K562 (cell line): ENCODE results near the gene ATP6V0A1. TPM values are rescaled to one million over a fixed set of nuclear protein-coding genes. Genes with fewer than 3 reads are reported as not detected.
A peak's percentile ranks its signal among the peaks of the same experiment; 100 is the strongest.

Experiments used
- ATAC-seq: fragments of 200-7000 bp; cut with Tn5 transposase; 3 replicates; pipeline ENCODE4 v1.9.1; 2020; ENCODE audit warnings: moderate library complexity
- BruUV-seq: library from RNA; stranded (reverse); fragments of 400-500 nt; replicated peaks from 2 replicates; lab custom pipeline; 2021; lab: Mats Ljungman, UMichigan
- CTCF ChIA-PET: fragments of 300-600 bp; formaldehyde crosslinking; extraction: SDS; loops from one replicate; lab custom pipeline; 2021; ENCODE audit warnings: low intra/inter-chr PET ratio; lab: Yijun Ruan, JAX
- POLR2A ChIA-PET: fragments of 300-600, 350-650 bp; sonication (Branson Sonifier 250); formaldehyde crosslinking; extraction: SDS; loops from one replicate; lab custom pipeline; 2021; ENCODE audit warnings: antibody characterized with exemption, inconsistent platforms; lab: Yijun Ruan, JAX
- DNase-seq, 4 experiments: peaks; one replicate each; pipeline versions ENCODE4 v3.0.0 to v3.0.0-alpha.2; 2011 to 2018; ENCODE audit warnings: low spot score in 3 of 4, mixed read lengths in 3 of 4; ENCODE audit errors: extremely low read depth in 1 of 4
- FAIRE-seq: peaks from 2 replicates; lab custom pipeline; 2011; peaks lifted over from hg19 to GRCh38; lab: Jason Lieb, UNC
- H2AFZ ChIP-seq: 2 replicates; pipeline ENCODE4 v1.6.0; 2011; ENCODE audit warnings: low read depth, low read length, control low read depth, inconsistent platforms
- H3K27ac ChIP-seq: fragments of 200-600 bp; 3 replicates; pipeline ENCODE4 v1.8.0; 2011; ENCODE audit warnings: low read depth, mild to moderate bottlenecking, control low read depth, inconsistent platforms, low read length, moderate library complexity, mixed read lengths; ENCODE audit errors: extremely low read depth
- H3K27me3 ChIP-seq, 2 experiments: fragments of 300-600 bp in 1 of 2; 2 replicates in 1 of 2; 3 replicates in 1 of 2; pipeline versions ENCODE4 v1.6.0 to v1.8.0; 2011; ENCODE audit warnings: inconsistent platforms in 2 of 2, low read length in 2 of 2, mild to moderate bottlenecking in 1 of 2, mixed read lengths in 1 of 2, moderate library complexity in 1 of 2; ENCODE audit not compliant: control insufficient read depth in 2 of 2, insufficient read depth in 2 of 2
- H3K36me3 ChIP-seq: fragments of 300-600 bp; 3 replicates; pipeline ENCODE4 v1.8.0; 2011; ENCODE audit warnings: mild to moderate bottlenecking, low read length, inconsistent platforms; ENCODE audit not compliant: control insufficient read depth, insufficient read depth
- H3K4me1 ChIP-seq, 2 experiments: fragments of 200-600 bp in 1 of 2; replicated peaks in 1 of 2; 2 replicates in 1 of 2; 3 replicates in 1 of 2; pipeline versions ENCODE4 v1.5.1 to v1.8.0; 2011; ENCODE audit warnings: inconsistent platforms in 2 of 2, low read length in 2 of 2, mild to moderate bottlenecking in 1 of 2, mixed read lengths in 1 of 2, moderate library complexity in 1 of 2; ENCODE audit not compliant: control insufficient read depth in 2 of 2, insufficient read depth in 2 of 2
- H3K4me2 ChIP-seq: 2 replicates; pipeline ENCODE4 v1.6.1; 2011; ENCODE audit warnings: low read length, control low read depth, inconsistent platforms, mixed read lengths; ENCODE audit not compliant: insufficient read depth
- H3K4me3 ChIP-seq: fragments of 200-600 bp; sonication (generic), shearing (Covaris generic); 2 replicates; pipeline ENCODE4 v1.5.1; 2016; ENCODE audit warnings: control low read depth, inconsistent platforms
- H3K79me2 ChIP-seq: fragments of 200-600 bp; 3 replicates; pipeline ENCODE4 v1.8.0; 2011; ENCODE audit warnings: low read length, inconsistent platforms; ENCODE audit not compliant: control insufficient read depth, insufficient read depth
- H3K9ac ChIP-seq, 2 experiments: 2 replicates each; pipeline versions ENCODE4 v1.6.0 to v1.6.1; 2011; ENCODE audit warnings: low read depth in 2 of 2, low read length in 2 of 2, control low read depth in 1 of 2, inconsistent platforms in 1 of 2, mild to moderate bottlenecking in 1 of 2, mixed read lengths in 1 of 2; ENCODE audit not compliant: insufficient read depth in 1 of 2
- H3K9me1 ChIP-seq: one replicate; pipeline ENCODE4 v1.6.0; 2011; ENCODE audit warnings: inconsistent platforms, mild to moderate bottlenecking, low read length, moderate library complexity; ENCODE audit not compliant: control insufficient read depth, insufficient read depth
- H3K9me3 ChIP-seq: replicated peaks from 2 replicates; pipeline ENCODE4 v1.5.1; 2011; ENCODE audit warnings: low read depth, low read length, inconsistent platforms; ENCODE audit not compliant: control insufficient read depth, insufficient read depth
- H4K20me1 ChIP-seq: replicated peaks from 2 replicates; pipeline ENCODE4 v1.6.1; 2011; ENCODE audit warnings: low read length, inconsistent platforms, mixed read lengths; ENCODE audit not compliant: control insufficient read depth, insufficient read depth
- ARID3A ChIP-seq: IDR thresholded peaks from 2 replicates; pipeline ENCODE4 v1.6.1; 2012; ENCODE audit warnings: low read depth, low read length, improper control_type of control experiment, borderline replicate concordance
- CREB5 ChIP-seq: fragments of 250-450 bp; sonication (Bioruptor Pico); IDR thresholded peaks from 2 replicates; pipeline ENCODE4 v1.5.0; 2020; ENCODE audit warnings: mild to moderate bottlenecking
- E2F5 ChIP-seq: sonication (generic); formaldehyde crosslinking; IDR thresholded peaks from 2 replicates; pipeline ENCODE4 v1.8.0; 2022; ENCODE audit warnings: mild to moderate bottlenecking, missing genetic modification reagents
- EP400 ChIP-seq: fragments of 450-650 bp; IDR thresholded peaks from 2 replicates; pipeline ENCODE4 v1.6.1; 2017; ENCODE audit warnings: antibody characterized with exemption, mild to moderate bottlenecking, moderate library complexity
- HBP1 ChIP-seq: fragments of 450-650 bp; formaldehyde crosslinking; IDR thresholded peaks from 2 replicates; pipeline ENCODE4 v1.4.0; 2022; ENCODE audit warnings: missing genetic modification characterization
- RB1 ChIP-seq: fragments of 450-650 bp; IDR thresholded peaks from 2 replicates; pipeline ENCODE4 v1.6.1; 2017; ENCODE audit warnings: low read depth, mild to moderate bottlenecking
- RNF2 ChIP-seq: sonication (generic); IDR thresholded peaks from 2 replicates; pipeline ENCODE4 v1.6.1; 2016
- SAP30 ChIP-seq: fragments of 200-600 bp; sonication (generic); IDR thresholded peaks from 2 replicates; pipeline ENCODE4 v1.6.1; 2012; ENCODE audit warnings: borderline replicate concordance, low read depth, mild to moderate bottlenecking, moderate library complexity, low read length, control low read depth, inconsistent platforms; ENCODE audit not compliant: insufficient read depth, poor library complexity, severe bottlenecking
- SMAD3 ChIP-seq: fragments of 450-650 bp; formaldehyde crosslinking; conservative IDR thresholded peaks from 2 replicates; pipeline ENCODE4 v1.4.0; 2020; ENCODE audit warnings: mild to moderate bottlenecking
- ZBTB34 ChIP-seq: fragments of 250-450 bp; sonication (Bioruptor Pico); IDR thresholded peaks from 2 replicates; pipeline ENCODE4 v1.8.0; 2021; ENCODE audit warnings: mild to moderate bottlenecking, moderate library complexity
- WGBS: fragments of 100-300 bp; shearing (Covaris generic); methylation state at CpG from one replicate; pipeline ENCODE4 v1.1.6; 2016; ENCODE audit warnings: low coverage, mixed read lengths; ENCODE audit not compliant: insufficient coverage; ENCODE audit errors: missing lambda C conversion rate; 5-methylcytosine and 5-hydroxymethylcytosine counted together
- in situ Hi-C: fragments of 300-500 bp; cut with MboI; formaldehyde crosslinking; loops from 4 replicates; pipeline ENCODE4 v1.15.0; 2018; ENCODE audit warnings: inconsistent platforms, mixed read lengths
- intact Hi-C: fragments of 100-400 bp; cut with micrococcal nuclease; formaldehyde crosslinking; loops from 2 replicates; pipeline ENCODE4 v1.14.2; 2022
- polyA plus RNA-seq, 8 experiments: library from polyadenylated mRNA; depleted of rRNA in 4 of 8; stranded (reverse) in 5 of 8; unstranded in 3 of 8; fragments of >200 nt; fragmentation: Nextera tagmentation in 2 of 8; fragmentation: Illumina TruSeq in 1 of 8; extraction: Ambion mirVana in 2 of 8; extraction: Trizol in 1 of 8; gene quantifications; 2 replicates each; pipeline versions ENCODE4 v1.2.1 to v1.2.3, GENCODE V29; 2011 to 2014; ENCODE audit warnings: inconsistent platforms in 1 of 8, missing spikeins in 1 of 8
- total RNA-seq, 7 experiments: library from RNA; depleted of rRNA in 6 of 7; stranded (reverse); fragments of >200 nt in 6 of 7; fragmentation: Illumina TruSeq in 2 of 7; extraction: Trizol in 2 of 7; gene quantifications; 2 replicates each; pipeline versions ENCODE4 v1.2.1 to v1.2.3, GENCODE V29; 2011 to 2021; ENCODE audit warnings: low replicate concordance in 1 of 7

The ATP6V0A1 gene
- total and polyA plus RNA-seq, 9 of the 15 experiments (the other 6 are each of a cell fraction or from before 2014, with no cell fraction given) = 11.8 to 158 (median 75.5) TPM

GRCh38 chr17:42519546-42520491 lies 61.1 kb downstream of the ATP6V0A1 start:
- CTCF ChIA-PET = interaction anchor here (1.1 to 1.6 kb wide), 4 partner anchors 8 to 198 kb away, joined by 3 to 6 read pairs (median 4); no protein-coding TSS in a partner anchor
- Histone ChIP-seq H3K4me1 (peaks cover 51 to 68% of the 10 kb centered on the region in 2 experiments), H3K9me3 (no peaks in the 10 kb centered on the region), H2AFZ (no peak overlapping the region), H3K27me3 (no peaks in the 10 kb centered on the region), H3K36me3 (peaks cover 74% of the 10 kb centered on the region), H3K27ac (peak overlapping the region; percentile 86), H3K9me1 (peaks cover 7% of the 10 kb centered on the region), H3K4me3 (no peak overlapping the region), H3K4me2 (peak overlapping the region; percentile 63), H4K20me1 (no peaks in the 10 kb centered on the region), H3K9ac (peak overlapping the region; percentile 62 to 86), H3K79me2 (peaks cover 11% of the 10 kb centered on the region; the same call in 1 of the 3 replicates)
- ATAC-seq (peak; percentile 42), DNase-seq (peak in 2 of 4 experiments; percentile 40 to 65), FAIRE-seq (peak; percentile 51)
- no TSS peak for BruUV-seq
- intact Hi-C loops (loop anchor here (5.0 kb wide), 4 partner anchors 48 to 198 kb away; no protein-coding TSS in a partner anchor), in situ Hi-C loops (no loop called here)
- POLR2A ChIA-PET = interaction anchor here (0.5 to 3.9 kb wide), 25 partner anchors 8 to 460 kb away, joined by 3 to 15 read pairs (median 4); partner anchors contain the start of genes CAVIN1, NAGLU, PSMC3IP and PTGES3L
- WGBS = 31% methylated on average over 12 of the region's 12 CpGs
- TF ChIP-seq RNF2 (no peak), CREB5 (no peak), E2F5 (CRISPR knock-in tag) (no peak), ARID3A (no peak), SAP30 (no peak), ZBTB34 (CRISPR knock-in tag) (no peak), RB1 (no peak), SMAD3 (CRISPR knock-in tag) (no peak), HBP1 (CRISPR knock-in tag) (no peak), EP400 (no peak)
